ENCODE results near the gene LIPM.

GRCh38 chr10:88781206-88781605 is 21.3 kb upstream of the LIPM start:
- TF ChIP-seq ZNF555 (tag by site-specific recombination; conservative IDR thresholded peaks at IDR 0.05) (no peak), CTCF (tag by site-specific recombination; IDR thresholded peaks at IDR 0.05) (no peak), ZNF114 (tag by site-specific recombination; IDR thresholded peaks at IDR 0.05) (no peak), TCF7L2 (IDR thresholded peaks at IDR 0.05; ENCODE audit: borderline replicate concordance, low read depth, low read length) (no peak), ZNF10 (tag by site-specific recombination; IDR thresholded peaks at IDR 0.05) (no peak), KLF16 (tag by site-specific recombination; IDR thresholded peaks at IDR 0.05) (no peak), ZNF677 (tag by site-specific recombination; IDR thresholded peaks at IDR 0.05) (no peak), ZBTB1 (tag by site-specific recombination; IDR thresholded peaks at IDR 0.05) (no peak), ZNF449 (tag by site-specific recombination; IDR thresholded peaks at IDR 0.05) (no peak), ZNF571 (tag by site-specific recombination; IDR thresholded peaks at IDR 0.05) (no peak), ZNF274 (IDR thresholded peaks at IDR 0.05; ENCODE audit: low read length) (no peak), ZNF274 (tag by site-specific recombination; IDR thresholded peaks at IDR 0.05; ENCODE audit: borderline replicate concordance) (no peak), ZNF610 (tag by site-specific recombination; IDR thresholded peaks at IDR 0.05; ENCODE audit: borderline replicate concordance) (no peak), KLF9 (tag by site-specific recombination; IDR thresholded peaks at IDR 0.05; ENCODE audit: low read depth) (no peak), ZNF202 (tag by site-specific recombination; IDR thresholded peaks at IDR 0.05; ENCODE audit: borderline replicate concordance) (no peak)

Data from HEK293 (cell line).